Measurements from ENCODE around the gene TRAF3IP1.

- no peak for TF ChIP-seq CTCF (IDR thresholded peaks at IDR 0.05; ENCODE audit: poor library complexity, severe bottlenecking)
- no peak for TF ChIP-seq EZH2 (IDR thresholded peaks at IDR 0.05; ENCODE audit: borderline replicate concordance, insufficient read depth, low read length, poor library complexity, severe bottlenecking)
- TF ChIP-seq MXI1 (conservative IDR thresholded peaks at IDR 0.05; ENCODE audit: poor library complexity, severe bottlenecking): no peak
- no peak for TF ChIP-seq TAF1 (IDR thresholded peaks at IDR 0.05; ENCODE audit: low read depth)
- TF ChIP-seq POLR2AphosphoS5 (IDR thresholded peaks at IDR 0.05): no peak
- no peak for TF ChIP-seq REST (IDR thresholded peaks at IDR 0.05; ENCODE audit: borderline replicate concordance)
- TF ChIP-seq SMC3 (conservative IDR thresholded peaks at IDR 0.05; ENCODE audit: poor library complexity): no peak
These were observed 68.5 kb downstream of the TRAF3IP1 start for GRCh38 chr2:238388794-238389193.

All from neural cell (in vitro differentiated cells).